Measurements from ENCODE around the gene KDM1A.

DNA sequence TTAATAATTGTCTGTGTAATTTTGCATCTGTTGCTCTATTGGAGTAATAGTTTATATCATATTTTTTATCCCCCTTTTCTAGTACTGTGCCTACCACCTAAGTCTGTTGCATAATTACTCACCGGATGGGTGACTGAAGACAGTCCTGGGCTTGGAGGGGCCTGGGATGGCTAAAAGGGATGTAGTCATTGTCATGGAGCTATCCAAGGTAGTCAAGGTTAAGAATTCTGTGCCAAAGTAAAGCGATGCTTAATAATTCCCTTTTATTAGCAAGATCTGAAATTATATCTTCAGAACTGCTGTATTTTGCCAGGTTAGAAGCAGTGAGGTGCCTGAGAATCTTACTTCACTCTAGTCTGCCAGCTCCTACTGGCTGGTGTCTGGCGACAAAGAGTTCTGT is 61.6 kb downstream of the KDM1A start:
- TF ChIP-seq ZNF384 (IDR thresholded peaks at IDR 0.05), result no peak
- TF ChIP-seq ELF4 (IDR thresholded peaks at IDR 0.05), result no peak
- TF ChIP-seq NFRKB (IDR thresholded peaks at IDR 0.05), result no peak
- no peak for TF ChIP-seq CTBP1 (IDR thresholded peaks at IDR 0.05; ENCODE audit: borderline replicate concordance)
- TF ChIP-seq ARNT (IDR thresholded peaks at IDR 0.05), result no peak
- no peak for TF ChIP-seq BHLHE40 (IDR thresholded peaks at IDR 0.05; ENCODE audit: borderline replicate concordance)
- TF ChIP-seq TARDBP (IDR thresholded peaks at IDR 0.05), result no peak
- no peak for TF ChIP-seq SP1 (IDR thresholded peaks at IDR 0.05)
- no peak for TF ChIP-seq L3MBTL2 (conservative IDR thresholded peaks at IDR 0.05)
- TF ChIP-seq SUZ12 (IDR thresholded peaks at IDR 0.05), result no peak
